ENCODE results near the gene MCU. TPM values are rescaled to one million over a fixed set of nuclear protein-coding genes. Genes with fewer than 3 reads are reported as not detected.
"Not testable (repeated sequence)": the region's sequence is repeated elsewhere in the genome, so short reads cannot be mapped to it uniquely, and the experiment has no call there.

Gene MCU
- total and polyA plus RNA-seq, 9 donors = 81.9 to 135 (median 113) TPM

- WGBS (ENCODE audit: insufficient coverage) = 96% methylated on average over 9 of the region's 15 CpGs
- H3K36me3 ChIP-seq (ENCODE audit: control insufficient read depth, insufficient read depth, low read length); DNase-seq; H3K4me3 ChIP-seq (ENCODE audit: low read length); H3K9me3 ChIP-seq (replicated peaks; ENCODE audit: control insufficient read depth, low read depth, low read length); H3K27me3 ChIP-seq (ENCODE audit: control insufficient read depth, insufficient read depth, low read length); H3K27ac ChIP-seq (ENCODE audit: low read length); H3K4me1 ChIP-seq (ENCODE audit: control insufficient read depth, insufficient read depth, low read length): not testable (repeated sequence)
These were observed 212.1 kb downstream of the MCU start for GRCh38 chr10:72903941-72904446.

- no peaks in the 10 kb centered on the region for H3K9me3 ChIP-seq (replicated peaks; ENCODE audit: control insufficient read depth, low read depth, low read length)
- H3K36me3 ChIP-seq (ENCODE audit: control insufficient read depth, insufficient read depth, low read length) = no peaks in the 10 kb centered on the region
- WGBS (ENCODE audit: insufficient coverage) = 87% methylated on average over 2 of the region's 3 CpGs
- H3K4me3 ChIP-seq (ENCODE audit: low read length) = no peak overlapping the region
- H3K27ac ChIP-seq (ENCODE audit: low read length) = no peak overlapping the region
- no peaks in the 10 kb centered on the region for H3K27me3 ChIP-seq (ENCODE audit: control insufficient read depth, insufficient read depth, low read length)
- no peaks in the 10 kb centered on the region for H3K4me1 ChIP-seq (ENCODE audit: control insufficient read depth, insufficient read depth, low read length)
- DNase-seq = no peak
These were observed 212.9 kb downstream of the MCU start for GRCh38 chr10:72904806-72905205.

- 90% methylated on average over 6 of the region's 6 CpGs for WGBS (ENCODE audit: insufficient coverage)
- Histone ChIP-seq H3K27me3 (ENCODE audit: control insufficient read depth, insufficient read depth, low read length) (no peaks in the 10 kb centered on the region), H3K4me1 (ENCODE audit: control insufficient read depth, insufficient read depth, low read length) (no peaks in the 10 kb centered on the region), H3K9me3 (replicated peaks; ENCODE audit: control insufficient read depth, low read depth, low read length) (no peaks in the 10 kb centered on the region), H3K27ac (ENCODE audit: low read length) (no peak overlapping the region), H3K36me3 (ENCODE audit: control insufficient read depth, insufficient read depth, low read length) (peaks cover under 1% of the 10 kb centered on the region), H3K4me3 (ENCODE audit: low read length) (no peak overlapping the region)
- no peak for DNase-seq
These were observed 214.5 kb downstream of the MCU start for GRCh38 chr10:72906446-72906845.

- Histone ChIP-seq H3K27ac (ENCODE audit: low read length) (no peak overlapping the region), H3K4me3 (ENCODE audit: low read length) (no peak overlapping the region), H3K27me3 (ENCODE audit: control insufficient read depth, insufficient read depth, low read length) (no peaks in the 10 kb centered on the region), H3K36me3 (ENCODE audit: control insufficient read depth, insufficient read depth, low read length) (peaks cover 12% of the 10 kb centered on the region), H3K4me1 (ENCODE audit: control insufficient read depth, insufficient read depth, low read length) (no peaks in the 10 kb centered on the region), H3K9me3 (replicated peaks; ENCODE audit: control insufficient read depth, low read depth, low read length) (no peaks in the 10 kb centered on the region)
- no peak for DNase-seq
These were observed 218.8 kb downstream of the MCU start for GRCh38 chr10:72910705-72911104.

- H3K27me3 ChIP-seq (ENCODE audit: control insufficient read depth, insufficient read depth, low read length) = no peaks in the 10 kb centered on the region
- no peak overlapping the region for H3K4me3 ChIP-seq (ENCODE audit: low read length)
- no peaks in the 10 kb centered on the region for H3K4me1 ChIP-seq (ENCODE audit: control insufficient read depth, insufficient read depth, low read length)
- H3K36me3 ChIP-seq (ENCODE audit: control insufficient read depth, insufficient read depth, low read length) = peaks cover 13% of the 10 kb centered on the region
- no peaks in the 10 kb centered on the region for H3K9me3 ChIP-seq (replicated peaks; ENCODE audit: control insufficient read depth, low read depth, low read length)
- no peak overlapping the region for H3K27ac ChIP-seq (ENCODE audit: low read length)
- no peak for DNase-seq
- WGBS (ENCODE audit: insufficient coverage) = no CpG with 5 or more reads among the region's 2 CpGs
These were observed 219.8 kb downstream of the MCU start for GRCh38 chr10:72911758-72912157.

- Histone ChIP-seq H3K4me1 (ENCODE audit: control insufficient read depth, insufficient read depth, low read length) (no peaks in the 10 kb centered on the region), H3K36me3 (ENCODE audit: control insufficient read depth, insufficient read depth, low read length) (peaks cover 13% of the 10 kb centered on the region), H3K4me3 (ENCODE audit: low read length) (no peak overlapping the region), H3K9me3 (replicated peaks; ENCODE audit: control insufficient read depth, low read depth, low read length) (no peaks in the 10 kb centered on the region), H3K27ac (ENCODE audit: low read length) (no peak overlapping the region), H3K27me3 (ENCODE audit: control insufficient read depth, insufficient read depth, low read length) (no peaks in the 10 kb centered on the region)
- WGBS (ENCODE audit: insufficient coverage) = no CpG with 5 or more reads among the region's 4 CpGs
- DNase-seq = no peak
These were observed 220.8 kb downstream of the MCU start for GRCh38 chr10:72912736-72913135.

GRCh38 chr10:72913287-72913686 lies 221.3 kb downstream of the MCU start:
- no peak overlapping the region for H3K4me3 ChIP-seq (ENCODE audit: low read length)
- H3K27me3 ChIP-seq (ENCODE audit: control insufficient read depth, insufficient read depth, low read length) = no peaks in the 10 kb centered on the region
- no peaks in the 10 kb centered on the region for H3K9me3 ChIP-seq (replicated peaks; ENCODE audit: control insufficient read depth, low read depth, low read length)
- peaks cover 13% of the 10 kb centered on the region for H3K36me3 ChIP-seq (ENCODE audit: control insufficient read depth, insufficient read depth, low read length)
- DNase-seq = no peak
- WGBS (ENCODE audit: insufficient coverage) = 100% methylated on average over 1 of the region's 7 CpGs
- no peaks in the 10 kb centered on the region for H3K4me1 ChIP-seq (ENCODE audit: control insufficient read depth, insufficient read depth, low read length)
- no peak overlapping the region for H3K27ac ChIP-seq (ENCODE audit: low read length)

GRCh38 chr10:72917201-72917600 lies 225.3 kb downstream of the MCU start:
- not testable (repeated sequence) for H3K4me1 ChIP-seq (ENCODE audit: control insufficient read depth, insufficient read depth, low read length); DNase-seq; H3K36me3 ChIP-seq (ENCODE audit: control insufficient read depth, insufficient read depth, low read length); H3K27me3 ChIP-seq (ENCODE audit: control insufficient read depth, insufficient read depth, low read length); H3K9me3 ChIP-seq (replicated peaks; ENCODE audit: control insufficient read depth, low read depth, low read length); H3K4me3 ChIP-seq (ENCODE audit: low read length); H3K27ac ChIP-seq (ENCODE audit: low read length)
- WGBS (ENCODE audit: insufficient coverage) = no CpG with 5 or more reads among the region's 3 CpGs

- not testable (repeated sequence) for H3K9me3 ChIP-seq (replicated peaks; ENCODE audit: control insufficient read depth, low read depth, low read length); H3K4me3 ChIP-seq (ENCODE audit: low read length); H3K27me3 ChIP-seq (ENCODE audit: control insufficient read depth, insufficient read depth, low read length); H3K4me1 ChIP-seq (ENCODE audit: control insufficient read depth, insufficient read depth, low read length); H3K27ac ChIP-seq (ENCODE audit: low read length); DNase-seq; H3K36me3 ChIP-seq (ENCODE audit: control insufficient read depth, insufficient read depth, low read length)
- 81% methylated on average over 2 of the region's 2 CpGs for WGBS (ENCODE audit: insufficient coverage)
These were observed 225.9 kb downstream of the MCU start for GRCh38 chr10:72917803-72918332.

- peaks cover 8% of the 10 kb centered on the region for H3K9me3 ChIP-seq (replicated peaks; ENCODE audit: control insufficient read depth, low read depth, low read length)
- no peaks in the 10 kb centered on the region for H3K27me3 ChIP-seq (ENCODE audit: control insufficient read depth, insufficient read depth, low read length)
- H3K4me1 ChIP-seq (ENCODE audit: control insufficient read depth, insufficient read depth, low read length) = no peaks in the 10 kb centered on the region
- no peak overlapping the region for H3K27ac ChIP-seq (ENCODE audit: low read length)
- WGBS (ENCODE audit: insufficient coverage) = 93% methylated on average over 5 of the region's 8 CpGs
- H3K4me3 ChIP-seq (ENCODE audit: low read length) = no peak overlapping the region
- no peak for DNase-seq
- peaks cover 8% of the 10 kb centered on the region for H3K36me3 ChIP-seq (ENCODE audit: control insufficient read depth, insufficient read depth, low read length)
These were observed 226.4 kb downstream of the MCU start for GRCh38 chr10:72918352-72918751.

GRCh38 chr10:72921147-72921683 lies 229.3 kb downstream of the MCU start:
- H3K4me3 ChIP-seq (ENCODE audit: low read length); H3K27ac ChIP-seq (ENCODE audit: low read length); H3K4me1 ChIP-seq (ENCODE audit: control insufficient read depth, insufficient read depth, low read length); H3K27me3 ChIP-seq (ENCODE audit: control insufficient read depth, insufficient read depth, low read length); DNase-seq; H3K9me3 ChIP-seq (replicated peaks; ENCODE audit: control insufficient read depth, low read depth, low read length): not testable (repeated sequence)
- H3K36me3 ChIP-seq (ENCODE audit: control insufficient read depth, insufficient read depth, low read length) = peaks cover 19% of the 10 kb centered on the region
- WGBS (ENCODE audit: insufficient coverage) = no CpG with 5 or more reads among the region's 1 CpG
